ENCODE data around the gene LRCH2.

The LRCH2 gene

GRCh38 chrX:115065304-115065703 lies 168.6 kb downstream of the LRCH2 start:
- DNase-seq (ENCODE audit: low spot score), result no peak
